K562 (cell line): ENCODE data around the gene PLA1A.

Experiments used
- CHD7 ChIP-seq: fragments of 200-600 bp; sonication (generic); IDR thresholded peaks from one replicate; pipeline ENCODE4 v1.6.1; 2012; ENCODE audit warnings: mild to moderate bottlenecking, low read depth, low read length, inconsistent platforms
- CREB5 ChIP-seq: fragments of 250-450 bp; sonication (Bioruptor Pico); IDR thresholded peaks from 2 replicates; pipeline ENCODE4 v1.5.0; 2020; ENCODE audit warnings: mild to moderate bottlenecking
- EZH2 ChIP-seq: IDR thresholded peaks from 2 replicates; pipeline ENCODE4 v1.6.1; 2012; ENCODE audit warnings: low read depth, mild to moderate bottlenecking, inconsistent platforms, low read length, borderline replicate concordance
- HDGF ChIP-seq: fragments of 450-650 bp; IDR thresholded peaks from 2 replicates; pipeline ENCODE4 v1.6.1; 2016
- RFX5 ChIP-seq: IDR thresholded peaks from 2 replicates; pipeline ENCODE4 v1.6.1; 2011; ENCODE audit warnings: low read depth, mild to moderate bottlenecking, improper control_type of control experiment, low read length
- TAF1 ChIP-seq: IDR thresholded peaks from 2 replicates; pipeline ENCODE4 v1.6.1; 2011; ENCODE audit warnings: mild to moderate bottlenecking, low read length, moderate library complexity; ENCODE audit not compliant: insufficient read depth, control insufficient read depth, severe bottlenecking; ENCODE audit errors: extremely low read depth
- TCF7L2 ChIP-seq: fragments of 150-350 bp; IDR thresholded peaks from 2 replicates; pipeline ENCODE4 v1.6.1; 2016; ENCODE audit warnings: low read depth, mild to moderate bottlenecking, low read length, moderate library complexity
- ZNF143 ChIP-seq: sonication (generic); formaldehyde crosslinking; IDR thresholded peaks from 2 replicates; pipeline ENCODE4 v1.9.0; 2022; ENCODE audit warnings: mild to moderate bottlenecking, missing genetic modification reagents
- ZNF224 ChIP-seq: sonication (generic); formaldehyde crosslinking; IDR thresholded peaks from 2 replicates; pipeline ENCODE4 v1.8.0; 2022; ENCODE audit warnings: mild to moderate bottlenecking, missing genetic modification reagents
- TF ChIP-seq, protein P1 (sequence below): sonication (generic); formaldehyde crosslinking; IDR thresholded peaks from 2 replicates; pipeline ENCODE4 v1.4.0; 2020; ENCODE audit warnings: mild to moderate bottlenecking, missing genetic modification reagents
- TF ChIP-seq, protein P2 (sequence below), 3 experiments: IDR thresholded peaks in 2 of 3; conservative IDR thresholded peaks in 1 of 3; 2 replicates each; pipeline ENCODE4 v1.5.1; 2011 to 2012; ENCODE audit warnings: low read length in 3 of 3, mild to moderate bottlenecking in 3 of 3, control low read depth in 2 of 3, improper control_type of control experiment in 1 of 3, inconsistent platforms in 1 of 3, low read depth in 1 of 3, mixed read lengths in 1 of 3, moderate library complexity in 1 of 3; ENCODE audit not compliant: insufficient read depth in 2 of 3

GRCh38 chr3:119611664-119612063 is 14.0 kb downstream of the PLA1A start:
- TF ChIP-seq ZNF143 (no peak), RFX5 (no peak), TAF1 (no peak), ZNF224 (CRISPR knock-in tag) (no peak), HDGF (no peak), CHD7 (no peak), EZH2 (no peak), CREB5 (CRISPR knock-in tag) (no peak), TCF7L2 (no peak)
- TF ChIP-seq, protein P1, sequence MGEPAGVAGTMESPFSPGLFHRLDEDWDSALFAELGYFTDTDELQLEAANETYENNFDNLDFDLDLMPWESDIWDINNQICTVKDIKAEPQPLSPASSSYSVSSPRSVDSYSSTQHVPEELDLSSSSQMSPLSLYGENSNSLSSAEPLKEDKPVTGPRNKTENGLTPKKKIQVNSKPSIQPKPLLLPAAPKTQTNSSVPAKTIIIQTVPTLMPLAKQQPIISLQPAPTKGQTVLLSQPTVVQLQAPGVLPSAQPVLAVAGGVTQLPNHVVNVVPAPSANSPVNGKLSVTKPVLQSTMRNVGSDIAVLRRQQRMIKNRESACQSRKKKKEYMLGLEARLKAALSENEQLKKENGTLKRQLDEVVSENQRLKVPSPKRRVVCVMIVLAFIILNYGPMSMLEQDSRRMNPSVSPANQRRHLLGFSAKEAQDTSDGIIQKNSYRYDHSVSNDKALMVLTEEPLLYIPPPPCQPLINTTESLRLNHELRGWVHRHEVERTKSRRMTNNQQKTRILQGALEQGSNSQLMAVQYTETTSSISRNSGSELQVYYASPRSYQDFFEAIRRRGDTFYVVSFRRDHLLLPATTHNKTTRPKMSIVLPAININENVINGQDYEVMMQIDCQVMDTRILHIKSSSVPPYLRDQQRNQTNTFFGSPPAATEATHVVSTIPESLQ, result no peak
- TF ChIP-seq, protein P2, sequence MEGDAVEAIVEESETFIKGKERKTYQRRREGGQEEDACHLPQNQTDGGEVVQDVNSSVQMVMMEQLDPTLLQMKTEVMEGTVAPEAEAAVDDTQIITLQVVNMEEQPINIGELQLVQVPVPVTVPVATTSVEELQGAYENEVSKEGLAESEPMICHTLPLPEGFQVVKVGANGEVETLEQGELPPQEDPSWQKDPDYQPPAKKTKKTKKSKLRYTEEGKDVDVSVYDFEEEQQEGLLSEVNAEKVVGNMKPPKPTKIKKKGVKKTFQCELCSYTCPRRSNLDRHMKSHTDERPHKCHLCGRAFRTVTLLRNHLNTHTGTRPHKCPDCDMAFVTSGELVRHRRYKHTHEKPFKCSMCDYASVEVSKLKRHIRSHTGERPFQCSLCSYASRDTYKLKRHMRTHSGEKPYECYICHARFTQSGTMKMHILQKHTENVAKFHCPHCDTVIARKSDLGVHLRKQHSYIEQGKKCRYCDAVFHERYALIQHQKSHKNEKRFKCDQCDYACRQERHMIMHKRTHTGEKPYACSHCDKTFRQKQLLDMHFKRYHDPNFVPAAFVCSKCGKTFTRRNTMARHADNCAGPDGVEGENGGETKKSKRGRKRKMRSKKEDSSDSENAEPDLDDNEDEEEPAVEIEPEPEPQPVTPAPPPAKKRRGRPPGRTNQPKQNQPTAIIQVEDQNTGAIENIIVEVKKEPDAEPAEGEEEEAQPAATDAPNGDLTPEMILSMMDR (IDR thresholded peaks at IDR 0.05 in 2 of 3, conservative IDR thresholded peaks at IDR 0.05 in 1 of 3; ENCODE audit: insufficient read depth in 2 of 3, low read depth in 1 of 3, low read length in 3 of 3), result no peak
